ENCODE results near the gene TMEM150B.

DNA sequence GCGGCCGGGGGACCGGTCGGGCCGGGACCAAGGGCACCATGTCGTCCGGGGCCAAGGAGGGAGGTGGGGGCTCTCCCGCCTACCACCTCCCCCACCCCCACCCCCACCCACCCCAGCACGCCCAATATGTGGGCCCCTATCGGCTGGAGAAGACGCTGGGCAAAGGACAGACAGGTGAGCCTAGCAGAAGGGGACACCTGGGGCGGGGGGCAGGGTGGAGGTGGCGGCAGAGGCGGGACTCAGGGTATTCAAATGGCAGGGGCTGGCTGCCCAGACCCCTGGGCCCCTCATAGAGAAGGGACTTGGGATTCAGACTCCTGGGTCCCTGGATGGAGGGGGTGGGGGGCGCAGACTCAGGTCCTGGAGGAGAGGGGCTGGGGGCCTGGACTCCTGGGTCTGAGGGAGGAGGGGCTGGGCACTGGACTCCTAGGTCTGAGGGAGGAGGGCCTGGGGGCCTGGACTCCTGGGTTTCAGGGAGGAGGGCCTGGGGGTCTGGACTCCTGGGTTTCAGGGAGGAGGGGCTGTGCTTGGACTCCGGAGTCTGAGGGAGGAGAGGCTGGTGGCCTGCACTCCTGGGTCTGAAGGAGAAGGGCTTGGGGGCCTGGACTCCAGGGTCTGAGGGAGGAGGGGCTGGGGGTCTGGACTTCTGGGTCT lies 40.6 kb downstream of the TMEM150B start:
- TF ChIP-seq, protein P1, sequence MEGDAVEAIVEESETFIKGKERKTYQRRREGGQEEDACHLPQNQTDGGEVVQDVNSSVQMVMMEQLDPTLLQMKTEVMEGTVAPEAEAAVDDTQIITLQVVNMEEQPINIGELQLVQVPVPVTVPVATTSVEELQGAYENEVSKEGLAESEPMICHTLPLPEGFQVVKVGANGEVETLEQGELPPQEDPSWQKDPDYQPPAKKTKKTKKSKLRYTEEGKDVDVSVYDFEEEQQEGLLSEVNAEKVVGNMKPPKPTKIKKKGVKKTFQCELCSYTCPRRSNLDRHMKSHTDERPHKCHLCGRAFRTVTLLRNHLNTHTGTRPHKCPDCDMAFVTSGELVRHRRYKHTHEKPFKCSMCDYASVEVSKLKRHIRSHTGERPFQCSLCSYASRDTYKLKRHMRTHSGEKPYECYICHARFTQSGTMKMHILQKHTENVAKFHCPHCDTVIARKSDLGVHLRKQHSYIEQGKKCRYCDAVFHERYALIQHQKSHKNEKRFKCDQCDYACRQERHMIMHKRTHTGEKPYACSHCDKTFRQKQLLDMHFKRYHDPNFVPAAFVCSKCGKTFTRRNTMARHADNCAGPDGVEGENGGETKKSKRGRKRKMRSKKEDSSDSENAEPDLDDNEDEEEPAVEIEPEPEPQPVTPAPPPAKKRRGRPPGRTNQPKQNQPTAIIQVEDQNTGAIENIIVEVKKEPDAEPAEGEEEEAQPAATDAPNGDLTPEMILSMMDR (IDR thresholded peaks at IDR 0.05) = no peak
- no peak for TF ChIP-seq EP300 (IDR thresholded peaks at IDR 0.05)
